ENCODE measurements around the gene BCOR. TPM values are rescaled to one million over a fixed set of nuclear protein-coding genes. Genes with fewer than 3 reads are reported as not detected.

BCOR gene
- total RNA-seq, 1 experiment from 2014 or later = 134 TPM

GRCh38 chrX:40074959-40075332 lies 22.8 kb downstream of the BCOR start:
- Histone ChIP-seq H4K20me1 (ENCODE audit: control insufficient read depth, insufficient read depth, insufficient read length) (no peaks in the 10 kb centered on the region), H4K91ac (ENCODE audit: insufficient read length, low read depth, low read length) (no peak overlapping the region), H2BK5ac (ENCODE audit: insufficient read length, low read length) (no peak overlapping the region), H3K4me2 (ENCODE audit: insufficient read depth, insufficient read length, low read length) (no peak overlapping the region), H2BK20ac (ENCODE audit: low read depth, low read length, poor library complexity, severe bottlenecking) (no peak overlapping the region), H3T11ph (ENCODE audit: low read length) (no peak overlapping the region), H3K4me1 (ENCODE audit: insufficient read depth, low read length) (peaks cover 14% of the 10 kb centered on the region; the same call in 1 of the 2 replicates), H2AFZ (ENCODE audit: low read length) (no peak overlapping the region), H3K79me1 (ENCODE audit: insufficient read depth, low read depth, low read length, poor library complexity, severe bottlenecking) (peaks cover 6% of the 10 kb centered on the region), H3K18ac (ENCODE audit: insufficient read length, low read depth, low read length) (no peak overlapping the region), H3K14ac (ENCODE audit: insufficient read depth, low read length) (no peak overlapping the region), H2BK12ac (ENCODE audit: insufficient read length, low read depth, low read length) (no peak overlapping the region), H3K4ac (ENCODE audit: low read depth, low read length) (no peak overlapping the region), H3K23me2 (ENCODE audit: insufficient read length, low read depth, low read length, poor library complexity, severe bottlenecking) (no peaks in the 10 kb centered on the region), H3K27me3 (ENCODE audit: insufficient read depth, low read length) (no peaks in the 10 kb centered on the region), H4K5ac (ENCODE audit: insufficient read length, low read depth, low read length) (no peak overlapping the region), H3K27ac (ENCODE audit: insufficient read length, low read depth, low read length) (no peak overlapping the region), H4K8ac (replicated peaks; ENCODE audit: insufficient read length, low read depth, low read length) (no peak overlapping the region), H2BK120ac (ENCODE audit: low read depth, low read length, poor library complexity, severe bottlenecking) (no peak overlapping the region), H3K79me2 (ENCODE audit: insufficient read depth, low read length) (peaks cover 3% of the 10 kb centered on the region; the same call in 1 of the 2 replicates), H3K23ac (ENCODE audit: insufficient read length, low read depth, low read length) (no peak overlapping the region), H3K56ac (ENCODE audit: insufficient read length, low read depth, low read length) (no peak overlapping the region), H2BK15ac (ENCODE audit: low read depth, low read length) (no peak overlapping the region), H3K9me3 (ENCODE audit: control insufficient read depth, low read depth, low read length) (no peaks in the 10 kb centered on the region), H3K9ac (ENCODE audit: extremely low read depth, insufficient read length, low read length) (no peak overlapping the region), H2AK5ac (ENCODE audit: insufficient read length, low read length) (no peak overlapping the region)
- no CpG with 5 or more reads among the region's 14 CpGs for WGBS (ENCODE audit: extremely low coverage, insufficient read length, low lambda C conversion rate)
- H3K27me3 Mint-ChIP-seq (ENCODE audit: low read depth) = no peaks in the 10 kb centered on the region; the same call in 1 of the 2 replicates
- no peak overlapping the region for H3K27ac Mint-ChIP-seq
- no peak for DNase-seq
- H3K4me3 Mint-ChIP-seq = no peak overlapping the region
- H3K4me1 Mint-ChIP-seq = peaks cover 29 to 44% of the 10 kb centered on the region in 2 experiments
- H3K36me3 Mint-ChIP-seq (ENCODE audit: insufficient read depth in 1 of 3, low read depth in 3 of 3) = peaks cover 57 to 91% (median 78%) of the 10 kb centered on the region in 3 experiments
- H3K9me3 Mint-ChIP-seq = peaks cover 68 to 75% of the 10 kb centered on the region in 2 experiments
- no peak for TF ChIP-seq CTCF (conservative IDR thresholded peaks at IDR 0.05)

Measured in H9 (cell line).